K562 (cell line): ENCODE results near the gene LRRC4B. TPM values are rescaled to one million over a fixed set of nuclear protein-coding genes. Genes with fewer than 3 reads are reported as not detected.

Experiments
- BRCA1 ChIP-seq, 2 experiments: fragments of 450-650 bp in 1 of 2; sonication (generic) in 1 of 2; formaldehyde crosslinking in 1 of 2; IDR thresholded peaks; 2 replicates each; pipeline versions ENCODE4 v1.5.0 to v1.6.1; 2017 to 2020; ENCODE audit warnings: mild to moderate bottlenecking in 1 of 2, missing genetic modification reagents in 1 of 2
- CBX2 ChIP-seq: fragments of 200-600 bp; sonication (generic); IDR thresholded peaks from one replicate; pipeline ENCODE4 v1.6.1; 2012; ENCODE audit warnings: mild to moderate bottlenecking, low read length, inconsistent platforms; ENCODE audit not compliant: insufficient read depth, poor library complexity, severe bottlenecking
- CREB5 ChIP-seq: fragments of 250-450 bp; sonication (Bioruptor Pico); IDR thresholded peaks from 2 replicates; pipeline ENCODE4 v1.5.0; 2020; ENCODE audit warnings: mild to moderate bottlenecking
- DLX4 ChIP-seq: fragments of 250-450 bp; sonication (Bioruptor Pico); IDR thresholded peaks from 2 replicates; pipeline ENCODE4 v1.6.1; 2021; ENCODE audit warnings: mild to moderate bottlenecking
- ELF4 ChIP-seq: fragments of 450-650 bp; formaldehyde crosslinking; IDR thresholded peaks from 2 replicates; pipeline ENCODE4 v1.4.0; 2022; ENCODE audit warnings: missing genetic modification characterization
- FOXA3 ChIP-seq, 2 experiments: fragments of 450-650 bp in 1 of 2; sonication (generic) in 1 of 2; formaldehyde crosslinking; IDR thresholded peaks in 1 of 2; conservative IDR thresholded peaks in 1 of 2; 2 replicates each; pipeline versions ENCODE4 v1.4.0 to v1.8.0; 2020 to 2022; ENCODE audit warnings: mild to moderate bottlenecking in 2 of 2, missing genetic modification reagents in 1 of 2
- KAT2B ChIP-seq: IDR thresholded peaks from one replicate; pipeline ENCODE4 v1.6.1; 2012; ENCODE audit warnings: low read depth, mild to moderate bottlenecking, control low read depth, inconsistent platforms, low read length, moderate library complexity
- KLF1 ChIP-seq: fragments of 450-650 bp; IDR thresholded peaks from 2 replicates; pipeline ENCODE4 v1.6.1; 2016; ENCODE audit warnings: missing genetic modification characterization, missing compliant biosample characterization
- KLF10 ChIP-seq: fragments of 250-450 bp; sonication (Bioruptor Pico); IDR thresholded peaks from 2 replicates; pipeline ENCODE4 v1.6.1; 2021; ENCODE audit warnings: matching md5 sums
- MAFG ChIP-seq: fragments of 450-650 bp; conservative IDR thresholded peaks from 2 replicates; pipeline ENCODE4 v1.6.1; 2016; ENCODE audit warnings: missing genetic modification characterization, missing compliant biosample characterization
- MEF2A ChIP-seq: IDR thresholded peaks from 2 replicates; pipeline ENCODE4 v1.6.1; 2011; ENCODE audit warnings: low read depth, mild to moderate bottlenecking, low read length, moderate library complexity; ENCODE audit not compliant: control insufficient read depth
- MYNN ChIP-seq, 2 experiments: sonication (generic); formaldehyde crosslinking in 1 of 2; IDR thresholded peaks; 2 replicates each; pipeline versions ENCODE4 v1.5.0 to v1.6.1; 2016 to 2020; ENCODE audit warnings: antibody characterized with exemption in 1 of 2, missing genetic modification reagents in 1 of 2
- NFATC3 ChIP-seq: fragments of 450-650 bp; IDR thresholded peaks from 2 replicates; pipeline ENCODE4 v1.6.1; 2017; ENCODE audit warnings: mild to moderate bottlenecking
- OTX1 ChIP-seq: fragments of 450-650 bp; formaldehyde crosslinking; IDR thresholded peaks from 2 replicates; pipeline ENCODE4 v1.4.0; 2022; ENCODE audit warnings: mild to moderate bottlenecking
- POLR2B ChIP-seq: fragments of 450-650 bp; IDR thresholded peaks from 2 replicates; pipeline ENCODE4 v1.6.1; 2018; ENCODE audit warnings: low read depth; ENCODE audit not compliant: partially characterized antibody
- PTBP1 ChIP-seq: fragments of 200-400 bp; formaldehyde crosslinking; IDR thresholded peaks from 2 replicates; pipeline ENCODE4 v1.6.1; 2017; ENCODE audit warnings: low read depth, low read length
- RCOR1 ChIP-seq, 2 experiments: IDR thresholded peaks; 2 replicates each; pipeline ENCODE4 v1.6.1; 2012; ENCODE audit warnings: low read depth in 2 of 2, low read length in 2 of 2, borderline replicate concordance in 1 of 2, improper control_type of control experiment in 1 of 2
- RFX1 ChIP-seq: fragments of 450-650 bp; IDR thresholded peaks from 2 replicates; pipeline ENCODE4 v1.6.1; 2016; ENCODE audit warnings: mild to moderate bottlenecking, moderate library complexity
- TCFL5 ChIP-seq: fragments of 250-450 bp; sonication (Bioruptor Pico); conservative IDR thresholded peaks from 2 replicates; pipeline ENCODE4 v1.6.1; 2021; ENCODE audit warnings: mild to moderate bottlenecking, moderate library complexity, matching md5 sums
- TGIF2 ChIP-seq: sonication (generic); formaldehyde crosslinking; IDR thresholded peaks from 2 replicates; pipeline ENCODE4 v1.8.1; 2022; ENCODE audit warnings: mild to moderate bottlenecking, missing genetic modification reagents, moderate library complexity
- ZBTB12 ChIP-seq: fragments of 250-450 bp; sonication (Bioruptor Pico); IDR thresholded peaks from 2 replicates; pipeline ENCODE4 v1.4.0; 2020
- ZNF282 ChIP-seq: sonication (generic); formaldehyde crosslinking; IDR thresholded peaks from 2 replicates; pipeline ENCODE4 v1.8.1; 2023; ENCODE audit warnings: missing genetic modification reagents
- ZNF354B ChIP-seq: fragments of 250-450 bp; sonication (Bioruptor Pico); IDR thresholded peaks from 2 replicates; pipeline ENCODE4 v1.4.0; 2020
- ZNF740 ChIP-seq, 3 experiments: fragments of 200-800 bp in 1 of 3; sonication (Bioruptor generic) in 1 of 3; sonication (generic) in 1 of 3; formaldehyde crosslinking in 1 of 3; IDR thresholded peaks; 2 replicates each; pipeline versions ENCODE4 v1.6.1 to v1.8.0; 2016 to 2022; ENCODE audit warnings: mild to moderate bottlenecking in 2 of 3, missing compliant biosample characterization in 2 of 3, missing genetic modification characterization in 2 of 3, missing genetic modification reagents in 1 of 3
- ZNF830 ChIP-seq: fragments of 250-450 bp; sonication (Bioruptor Pico); IDR thresholded peaks from 2 replicates; pipeline ENCODE4 v1.5.0; 2021; ENCODE audit warnings: mild to moderate bottlenecking
- polyA plus RNA-seq, 8 experiments: library from polyadenylated mRNA; depleted of rRNA in 4 of 8; stranded (reverse) in 5 of 8; unstranded in 3 of 8; fragments of >200 nt; fragmentation: Nextera tagmentation in 2 of 8; fragmentation: Illumina TruSeq in 1 of 8; extraction: Ambion mirVana in 2 of 8; extraction: Trizol in 1 of 8; gene quantifications; 2 replicates each; pipeline versions ENCODE4 v1.2.1 to v1.2.3, GENCODE V29; 2011 to 2014; ENCODE audit warnings: inconsistent platforms in 1 of 8, missing spikeins in 1 of 8
- total RNA-seq, 7 experiments: library from RNA; depleted of rRNA in 6 of 7; stranded (reverse); fragments of >200 nt in 6 of 7; fragmentation: Illumina TruSeq in 2 of 7; extraction: Trizol in 2 of 7; gene quantifications; 2 replicates each; pipeline versions ENCODE4 v1.2.1 to v1.2.3, GENCODE V29; 2011 to 2021; ENCODE audit warnings: low replicate concordance in 1 of 7

LRRC4B gene
- total and polyA plus RNA-seq, 9 of the 15 experiments (the other 6 are each of a cell fraction or from before 2014, with no cell fraction given) = 0.18 to 9.6 (median 2.9) TPM; not detected in 2

- no peak for TF ChIP-seq CBX2
- TF ChIP-seq KAT2B = no peak
- 0 out of 2 replicates have a peak, but pooled peaks have one; percentile 69 for TF ChIP-seq ELF4
- no peak for TF ChIP-seq FOXA3 (CRISPR knock-in tag; conservative IDR thresholded peaks at IDR 0.05 in 1 of 2, IDR thresholded peaks at IDR 0.05 in 1 of 2)
- TF ChIP-seq POLR2B = peak; percentile 84
- no peak for TF ChIP-seq TGIF2
- no peak for TF ChIP-seq KLF10
- TF ChIP-seq MYNN (IDR thresholded peaks at IDR 0.05) = no peak
- TF ChIP-seq MYNN (CRISPR knock-in tag; IDR thresholded peaks at IDR 0.05) = no peak
- TF ChIP-seq DLX4 = no peak
- TF ChIP-seq MEF2A = no peak
- 0 out of 2 replicates have a peak, but pooled peaks have one; percentile 36 for TF ChIP-seq ZNF740 (CRISPR knock-in tag; IDR thresholded peaks at IDR 0.05)
- no peak for TF ChIP-seq ZNF740 (tag; IDR thresholded peaks at IDR 0.05)
- TF ChIP-seq ZNF830 (CRISPR knock-in tag) = no peak
- TF ChIP-seq TCFL5 (CRISPR knock-in tag) = no peak
- TF ChIP-seq NFATC3 = no peak
- no peak for TF ChIP-seq ZNF282 (CRISPR knock-in tag)
- peak; percentile 96 for TF ChIP-seq OTX1 (CRISPR knock-in tag)
- no peak for TF ChIP-seq RFX1
- TF ChIP-seq RCOR1 (IDR thresholded peaks at IDR 0.05; ENCODE audit: borderline replicate concordance in 1 of 2, low read depth in 2 of 2, low read length in 2 of 2) = 0 out of 4 replicates have a peak, but pooled peaks of 1 of the 2 experiments have one; percentile 11
- no peak for TF ChIP-seq MAFG (tag)
- peak; percentile 87; the same call in 1 of the 2 replicates for TF ChIP-seq KLF1 (tag)
- no peak for TF ChIP-seq BRCA1 (IDR thresholded peaks at IDR 0.05)
- TF ChIP-seq BRCA1 (CRISPR knock-in tag; IDR thresholded peaks at IDR 0.05) = no peak
- TF ChIP-seq CREB5 (CRISPR knock-in tag) = no peak
- TF ChIP-seq ZNF354B = no peak
- no peak for TF ChIP-seq PTBP1
- peak; percentile 99 for TF ChIP-seq ZBTB12 (CRISPR knock-in tag)
Observed at GRCh38 chr19:50511069-50511822, 57.0 kb downstream of the LRRC4B start, which contains the start of gene JOSD2 (continued).
